Uterus (tissue), 4 donors: ENCODE results near the gene DET1. TPM values are rescaled to one million over a fixed set of nuclear protein-coding genes. Genes with fewer than 3 reads are reported as not detected.
"Not testable (repeated sequence)": the region's sequence is repeated elsewhere in the genome, so short reads cannot be mapped to it uniquely, and the experiment has no call there.

Source experiments
- DNase-seq, 2 donors: peaks; one replicate each; pipeline ENCODE4 v3.0.0-alpha.2; 2019 to 2020
- H3K27ac ChIP-seq, 2 donors: fragments of 200-600 bp; sonication (generic); 1 replicate in 1 of 2; 2 replicates in 1 of 2; pipeline ENCODE4 v1.5.1; 2016 to 2018
- H3K27me3 ChIP-seq, 2 donors: fragments of 200-600 bp; sonication (generic); one replicate each; pipeline ENCODE4 v1.5.1; 2018 to 2019; ENCODE audit warnings: control low read depth in 1 of 2
- H3K36me3 ChIP-seq, 2 donors: fragments of 200-600 bp; sonication (generic); one replicate each; pipeline ENCODE4 v1.5.1; 2019; ENCODE audit warnings: control low read depth in 1 of 2
- H3K4me1 ChIP-seq, 2 donors: fragments of 200-600 bp; sonication (generic); one replicate each; pipeline ENCODE4 v1.5.1; 2018 to 2019; ENCODE audit warnings: control low read depth in 1 of 2
- H3K4me3 ChIP-seq, 2 donors: fragments of 200-600 bp; sonication (generic); 1 replicate in 1 of 2; 2 replicates in 1 of 2; pipeline ENCODE4 v1.5.1; 2018 to 2019; ENCODE audit warnings: mild to moderate bottlenecking in 1 of 2
- H3K9me3 ChIP-seq, 2 donors: fragments of 200-600 bp; sonication (generic); one replicate each; pipeline ENCODE4 v1.5.1; 2019; ENCODE audit warnings: control low read depth in 1 of 2
- POLR2A ChIP-seq, 2 donors: fragments of 450-650 bp; IDR thresholded peaks; one replicate each; pipeline ENCODE4 v1.6.1; 2016; ENCODE audit warnings: antibody characterized with exemption in 2 of 2, mild to moderate bottlenecking in 1 of 2, moderate library complexity in 1 of 2
- intact Hi-C: fragments of 100-400 bp; cut with DNase I; formaldehyde crosslinking; loops from one replicate; pipeline ENCODE4 v1.15.1; 2023; ENCODE audit warnings: low total_unique reads
- total RNA-seq, 4 donors: library from RNA; depleted of rRNA in 3 of 4; stranded (reverse); fragments of >200 nt in 3 of 4; gene quantifications; one replicate each; pipeline versions ENCODE4 v1.1.0 to v1.2.4, GENCODE V29; 2014 to 2023
- TF ChIP-seq, protein P1 (sequence below), 4 experiments: fragments of 200-600 bp in 2 of 4; fragments of 450-650 bp in 2 of 4; sonication (generic) in 2 of 4; IDR thresholded peaks; one replicate each; pipeline ENCODE4 v1.5.1; 2016 to 2019; ENCODE audit warnings: antibody characterized with exemption in 4 of 4, mild to moderate bottlenecking in 2 of 4, moderate library complexity in 1 of 4
- donor health status: DM: yes; HTN: yes; CAD: no.

The DET1 gene
- total RNA-seq, 4 donors from 2014 or later = 4.1 to 20.4 (median 10.7) TPM

GRCh38 chr15:88529021-88529630, 17.4 kb downstream of the DET1 start:
- TF ChIP-seq POLR2A (IDR thresholded peaks at IDR 0.05) = no peak
- TF ChIP-seq, protein P1, sequence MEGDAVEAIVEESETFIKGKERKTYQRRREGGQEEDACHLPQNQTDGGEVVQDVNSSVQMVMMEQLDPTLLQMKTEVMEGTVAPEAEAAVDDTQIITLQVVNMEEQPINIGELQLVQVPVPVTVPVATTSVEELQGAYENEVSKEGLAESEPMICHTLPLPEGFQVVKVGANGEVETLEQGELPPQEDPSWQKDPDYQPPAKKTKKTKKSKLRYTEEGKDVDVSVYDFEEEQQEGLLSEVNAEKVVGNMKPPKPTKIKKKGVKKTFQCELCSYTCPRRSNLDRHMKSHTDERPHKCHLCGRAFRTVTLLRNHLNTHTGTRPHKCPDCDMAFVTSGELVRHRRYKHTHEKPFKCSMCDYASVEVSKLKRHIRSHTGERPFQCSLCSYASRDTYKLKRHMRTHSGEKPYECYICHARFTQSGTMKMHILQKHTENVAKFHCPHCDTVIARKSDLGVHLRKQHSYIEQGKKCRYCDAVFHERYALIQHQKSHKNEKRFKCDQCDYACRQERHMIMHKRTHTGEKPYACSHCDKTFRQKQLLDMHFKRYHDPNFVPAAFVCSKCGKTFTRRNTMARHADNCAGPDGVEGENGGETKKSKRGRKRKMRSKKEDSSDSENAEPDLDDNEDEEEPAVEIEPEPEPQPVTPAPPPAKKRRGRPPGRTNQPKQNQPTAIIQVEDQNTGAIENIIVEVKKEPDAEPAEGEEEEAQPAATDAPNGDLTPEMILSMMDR (IDR thresholded peaks at IDR 0.05) = no peak
- intact Hi-C loops = no loop called here
- no peak for DNase-seq
- Histone ChIP-seq H3K4me1 (no peaks in the 10 kb centered on the region), H3K4me3 (no peak overlapping the region), H3K9me3 (no peaks in the 10 kb centered on the region), H3K27ac (no peak overlapping the region), H3K36me3 (no peaks in the 10 kb centered on the region), H3K27me3 (no peaks in the 10 kb centered on the region)

- Histone ChIP-seq H3K36me3 (no peaks in the 10 kb centered on the region), H3K4me3 (no peak overlapping the region)
- TF ChIP-seq, protein P1 (IDR thresholded peaks at IDR 0.05) = no peak
- no peak for TF ChIP-seq POLR2A (IDR thresholded peaks at IDR 0.05)
These were observed 20.1 kb downstream of the DET1 start for GRCh38 chr15:88526247-88526879.

GRCh38 chr15:88525418-88525817, 21.1 kb downstream of the DET1 start:
- no peak for DNase-seq
- Histone ChIP-seq H3K9me3 (no peaks in the 10 kb centered on the region), H3K27me3 (no peaks in the 10 kb centered on the region), H3K36me3 (no peaks in the 10 kb centered on the region), H3K4me3 (no peak overlapping the region), H3K4me1 (no peaks in the 10 kb centered on the region), H3K27ac (no peak overlapping the region)
- intact Hi-C loops = no loop called here
- TF ChIP-seq, protein P1 (IDR thresholded peaks at IDR 0.05) = no peak
- no peak for TF ChIP-seq POLR2A (IDR thresholded peaks at IDR 0.05)

More at GRCh38 chr15:88526247-88526879, 20.1 kb downstream of the DET1 start:
- intact Hi-C loops = no loop called here
- Histone ChIP-seq H3K27ac (no peak overlapping the region), H3K4me1 (no peaks in the 10 kb centered on the region), H3K9me3 (no peaks in the 10 kb centered on the region), H3K27me3 (no peaks in the 10 kb centered on the region)
- DNase-seq = no peak

GRCh38 chr15:88524094-88524493, 22.4 kb downstream of the DET1 start:
- H3K36me3 ChIP-seq, H3K27me3 ChIP-seq, intact Hi-C loops, H3K9me3 ChIP-seq, DNase-seq, H3K4me1 ChIP-seq, H3K27ac ChIP-seq, H3K4me3 ChIP-seq: not testable (repeated sequence)

GRCh38 chr15:88518903-88519302, 27.6 kb downstream of the DET1 start:
- H3K27me3 ChIP-seq = no peaks in the 10 kb centered on the region
- H3K4me1 ChIP-seq = no peaks in the 10 kb centered on the region
- H3K36me3 ChIP-seq = no peaks in the 10 kb centered on the region
- H3K4me3 ChIP-seq = no peak overlapping the region
- no peak for DNase-seq
- intact Hi-C loops = no loop called here
- TF ChIP-seq POLR2A (IDR thresholded peaks at IDR 0.05) = no peak
- TF ChIP-seq, protein P1 (IDR thresholded peaks at IDR 0.05) = no peak
- H3K27ac ChIP-seq = no peak overlapping the region
- no peaks in the 10 kb centered on the region for H3K9me3 ChIP-seq
